Neural cell (in vitro differentiated cells): ENCODE results near the gene RYR3.

ENCODE experiments used
- EP300 ChIP-seq: fragments of 450-650 bp; conservative IDR thresholded peaks from 2 replicates; pipeline ENCODE4 v1.6.1; 2014; ENCODE audit warnings: antibody characterized with exemption, mild to moderate bottlenecking, moderate library complexity; ENCODE audit not compliant: poor library complexity, severe bottlenecking
- EZH2 ChIP-seq: fragments of 200-600, 300-800 bp; shearing (Covaris generic), sonication (generic); IDR thresholded peaks from 2 replicates; pipeline ENCODE4 v1.6.1; 2014; ENCODE audit warnings: antibody characterized with exemption, low read length, borderline replicate concordance, mild to moderate bottlenecking; ENCODE audit not compliant: insufficient read depth, poor library complexity, severe bottlenecking
- RAD21 ChIP-seq: fragments of 450-650 bp; conservative IDR thresholded peaks from 2 replicates; pipeline ENCODE4 v1.6.1; 2014; ENCODE audit warnings: antibody characterized with exemption, mild to moderate bottlenecking, moderate library complexity
- REST ChIP-seq: IDR thresholded peaks from 2 replicates; pipeline ENCODE4 v1.6.1; 2012; ENCODE audit warnings: borderline replicate concordance
- TF ChIP-seq, protein P1 (sequence below): fragments of 450-650 bp; IDR thresholded peaks from 2 replicates; pipeline ENCODE4 v1.5.1; 2014; ENCODE audit warnings: antibody characterized with exemption, mild to moderate bottlenecking, moderate library complexity; ENCODE audit not compliant: poor library complexity, severe bottlenecking

DNA sequence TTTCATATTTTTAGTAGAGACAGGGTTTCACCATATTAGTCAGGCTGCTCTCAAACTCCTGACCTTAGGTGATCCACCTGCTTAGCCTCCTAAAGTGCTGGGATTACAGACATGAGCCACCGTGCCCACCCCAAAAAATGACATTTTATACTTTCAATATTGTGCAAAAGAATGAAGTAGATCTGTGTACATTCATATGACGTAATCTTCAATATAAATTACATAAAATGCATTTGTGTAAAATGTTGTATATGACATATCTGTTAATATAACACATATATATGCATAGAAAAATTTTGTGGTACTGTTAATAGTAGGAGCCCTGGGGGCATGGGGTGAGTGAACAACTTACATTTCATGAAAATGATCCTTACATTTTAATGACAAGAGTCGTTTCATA, 71.7 kb downstream of the RYR3 start:
- TF ChIP-seq, protein P1, sequence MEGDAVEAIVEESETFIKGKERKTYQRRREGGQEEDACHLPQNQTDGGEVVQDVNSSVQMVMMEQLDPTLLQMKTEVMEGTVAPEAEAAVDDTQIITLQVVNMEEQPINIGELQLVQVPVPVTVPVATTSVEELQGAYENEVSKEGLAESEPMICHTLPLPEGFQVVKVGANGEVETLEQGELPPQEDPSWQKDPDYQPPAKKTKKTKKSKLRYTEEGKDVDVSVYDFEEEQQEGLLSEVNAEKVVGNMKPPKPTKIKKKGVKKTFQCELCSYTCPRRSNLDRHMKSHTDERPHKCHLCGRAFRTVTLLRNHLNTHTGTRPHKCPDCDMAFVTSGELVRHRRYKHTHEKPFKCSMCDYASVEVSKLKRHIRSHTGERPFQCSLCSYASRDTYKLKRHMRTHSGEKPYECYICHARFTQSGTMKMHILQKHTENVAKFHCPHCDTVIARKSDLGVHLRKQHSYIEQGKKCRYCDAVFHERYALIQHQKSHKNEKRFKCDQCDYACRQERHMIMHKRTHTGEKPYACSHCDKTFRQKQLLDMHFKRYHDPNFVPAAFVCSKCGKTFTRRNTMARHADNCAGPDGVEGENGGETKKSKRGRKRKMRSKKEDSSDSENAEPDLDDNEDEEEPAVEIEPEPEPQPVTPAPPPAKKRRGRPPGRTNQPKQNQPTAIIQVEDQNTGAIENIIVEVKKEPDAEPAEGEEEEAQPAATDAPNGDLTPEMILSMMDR = no peak
- no peak for TF ChIP-seq EZH2
- no peak for TF ChIP-seq RAD21
- TF ChIP-seq EP300 = no peak
- no peak for TF ChIP-seq REST
